HG03460 (cell line): ENCODE data around the gene IMPA2.
A peak's percentile ranks its signal among the peaks of the same experiment; 100 is the strongest.

Experiments used
- ATAC-seq: cut with Tn5 transposase; IDR thresholded peaks from one replicate; pipeline ENCODE4 v1.9.1; 2021; ENCODE audit not compliant: unreplicated experiment

Gene IMPA2

DNA sequence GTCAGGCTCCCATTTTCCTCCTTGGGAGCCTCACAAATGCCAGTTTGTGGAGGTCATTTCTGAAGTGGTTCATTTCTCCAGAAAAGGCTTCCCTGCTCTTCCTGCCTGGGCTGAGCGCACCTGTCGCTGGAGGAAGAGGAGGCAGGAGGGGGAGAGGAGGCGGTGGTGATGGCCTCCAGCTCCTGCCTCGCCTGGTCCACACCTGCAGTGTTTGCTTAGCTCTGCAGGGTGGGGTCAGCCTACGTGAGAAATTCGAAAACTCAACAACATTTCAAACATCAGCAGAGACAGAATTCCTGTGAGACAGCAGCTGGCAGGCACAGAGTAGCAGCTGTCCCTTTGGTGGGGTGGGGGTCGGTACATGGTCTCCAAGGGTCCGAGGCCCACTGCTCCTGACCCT is 7.9 kb downstream of the IMPA2 start:
- no peak for ATAC-seq

- ATAC-seq, result no peak
Measured at GRCh38 chr18:11989966-11990380, 8.7 kb downstream of the IMPA2 start.

DNA sequence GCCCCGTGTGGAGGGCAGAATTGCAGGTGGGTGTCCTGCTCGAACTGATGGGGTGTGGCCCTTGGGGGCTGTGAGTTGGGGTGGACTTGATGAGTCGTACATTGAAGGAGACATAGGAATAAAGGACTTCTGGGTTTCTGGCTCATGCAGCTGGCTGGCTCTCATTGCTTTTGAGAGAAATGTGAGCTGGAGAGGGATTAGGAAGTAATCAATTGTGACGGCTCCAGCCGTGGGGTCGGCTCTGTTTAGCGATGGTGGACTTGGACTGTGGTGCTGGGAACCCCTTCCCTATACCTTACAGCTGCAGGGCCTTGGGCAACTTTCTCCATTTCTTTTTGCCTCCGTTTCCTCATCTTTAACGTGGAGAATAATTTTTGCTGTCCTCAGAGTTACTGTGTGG is 9.2 kb downstream of the IMPA2 start:
- no peak for ATAC-seq

DNA sequence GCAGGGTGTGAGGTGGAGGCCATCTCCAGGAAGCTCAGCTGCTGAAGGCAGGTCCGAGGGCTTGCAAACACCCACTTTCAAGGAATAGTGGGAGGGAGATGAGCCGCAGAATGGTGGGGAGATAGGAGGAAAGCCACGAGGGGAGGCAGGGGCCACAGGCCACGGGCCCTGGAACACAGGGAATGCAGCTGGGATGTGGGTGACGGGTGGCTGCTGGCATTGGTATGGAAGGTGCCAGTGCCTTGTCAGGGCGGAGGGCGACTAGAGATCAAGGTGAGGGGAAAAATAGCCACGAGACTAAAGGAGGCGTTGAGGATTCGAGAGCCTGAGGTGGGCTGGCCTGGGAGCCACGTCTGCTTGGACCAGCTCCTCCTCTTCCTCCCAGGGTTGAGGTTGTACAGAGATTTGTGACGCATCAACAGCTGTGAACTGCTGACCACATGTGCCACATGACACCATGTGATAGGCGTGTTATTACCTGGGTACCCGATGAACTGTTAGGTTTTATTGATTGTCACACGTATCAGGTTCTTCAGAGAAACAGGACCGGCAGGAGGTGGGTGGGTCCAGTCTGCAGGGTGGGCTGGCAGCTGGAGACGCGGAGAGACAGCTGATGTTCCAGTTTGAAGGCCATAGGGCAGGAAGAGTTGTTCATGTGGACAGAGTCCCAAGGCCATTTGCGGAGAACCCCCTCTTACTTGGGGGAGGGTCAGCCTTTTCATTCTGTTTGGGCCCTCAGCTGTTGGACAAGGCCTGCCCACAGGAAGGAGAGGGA is 9.9 kb downstream of the IMPA2 start:
- ATAC-seq, result no peak

DNA sequence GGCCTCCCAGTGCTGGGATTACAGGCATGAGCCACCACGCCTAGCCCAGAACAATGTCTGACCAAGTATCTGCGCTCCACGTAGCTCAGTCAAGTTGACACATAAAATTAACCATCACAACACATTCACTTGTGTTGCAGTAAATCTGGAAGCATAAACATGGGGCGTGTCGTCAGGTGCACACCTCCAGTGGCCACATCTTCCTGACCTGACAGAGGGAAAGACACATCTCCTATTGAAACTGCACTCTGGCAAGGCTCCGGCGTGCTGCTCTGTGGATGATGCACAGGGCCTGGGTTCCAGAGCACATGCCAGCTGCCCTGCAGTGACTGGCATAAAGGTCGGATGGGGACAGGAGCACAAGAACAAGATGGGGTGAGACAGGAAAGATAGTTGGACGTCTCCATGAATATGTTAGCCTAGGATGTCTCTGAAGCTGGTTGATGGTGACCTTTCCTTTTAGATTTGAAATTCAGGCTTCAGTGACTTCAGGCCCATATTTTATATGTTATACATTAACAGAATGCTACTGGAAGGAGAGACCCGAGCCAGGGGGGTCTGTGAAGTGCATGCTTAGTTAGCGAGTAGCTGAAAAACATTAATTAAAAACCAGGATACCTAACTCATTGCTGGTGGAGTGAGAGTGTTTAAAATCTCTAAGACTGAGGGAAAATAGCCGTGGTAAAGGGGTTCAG is 10.9 kb downstream of the IMPA2 start:
- no peak for ATAC-seq

- ATAC-seq, result no peak
Measured at GRCh38 chr18:11993264-11993916, 12.1 kb downstream of the IMPA2 start.

DNA sequence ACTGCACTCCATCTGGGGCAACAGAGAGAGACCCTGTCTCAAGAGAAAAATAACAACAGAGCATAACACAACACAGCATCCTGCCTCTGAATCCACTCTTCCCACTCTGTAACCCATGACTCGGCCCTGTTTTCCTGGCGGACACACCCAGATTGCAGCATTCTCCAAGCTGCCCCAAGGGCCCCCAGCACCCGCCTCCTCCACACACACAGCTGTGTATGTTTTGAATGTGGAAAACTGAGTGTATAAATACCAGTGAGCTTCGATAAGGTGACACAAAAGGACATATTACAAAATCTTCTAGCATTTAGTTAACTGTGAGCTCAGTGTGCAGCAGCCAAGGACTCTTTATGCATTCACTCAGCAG is 13.0 kb downstream of the IMPA2 start:
- no peak for ATAC-seq

- no peak for ATAC-seq
Measured at GRCh38 chr18:11994703-11995444, 13.6 kb downstream of the IMPA2 start.

- peak; percentile 91 for ATAC-seq
Measured at GRCh38 chr18:11995445-11996189, 14.3 kb downstream of the IMPA2 start.

DNA sequence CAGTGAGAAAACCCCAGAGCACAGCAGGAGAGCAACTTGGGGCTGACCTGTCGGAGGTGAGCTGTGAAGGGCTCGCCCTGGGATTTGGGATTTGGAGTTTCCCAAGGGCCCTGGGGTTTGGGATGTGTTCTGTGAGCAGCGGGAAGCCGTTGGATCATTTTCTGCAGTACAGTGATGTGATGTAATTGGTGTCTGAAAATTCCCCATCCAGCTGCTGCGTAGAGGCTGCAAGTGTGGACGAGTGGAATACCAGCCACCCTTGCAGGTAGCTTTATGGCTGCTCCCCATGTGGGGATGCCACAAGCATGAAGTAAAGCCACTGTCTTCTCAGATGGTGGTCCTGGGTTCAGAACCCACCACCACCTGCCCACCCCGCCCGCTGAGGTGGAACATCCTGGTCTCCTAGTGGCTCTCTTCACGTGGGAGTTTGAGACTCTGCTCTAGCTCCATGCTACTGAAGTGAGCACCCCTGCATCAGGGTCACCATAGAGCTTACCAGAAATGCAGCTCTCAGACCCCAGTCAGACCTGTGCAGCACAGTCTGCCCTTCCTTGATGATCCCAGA is 15.0 kb downstream of the IMPA2 start:
- no peak for ATAC-seq

- ATAC-seq, result no peak
Measured at GRCh38 chr18:11996907-11997306, 15.6 kb downstream of the IMPA2 start.

- ATAC-seq, result no peak
Measured at GRCh38 chr18:11997466-11997865, 16.2 kb downstream of the IMPA2 start.

DNA sequence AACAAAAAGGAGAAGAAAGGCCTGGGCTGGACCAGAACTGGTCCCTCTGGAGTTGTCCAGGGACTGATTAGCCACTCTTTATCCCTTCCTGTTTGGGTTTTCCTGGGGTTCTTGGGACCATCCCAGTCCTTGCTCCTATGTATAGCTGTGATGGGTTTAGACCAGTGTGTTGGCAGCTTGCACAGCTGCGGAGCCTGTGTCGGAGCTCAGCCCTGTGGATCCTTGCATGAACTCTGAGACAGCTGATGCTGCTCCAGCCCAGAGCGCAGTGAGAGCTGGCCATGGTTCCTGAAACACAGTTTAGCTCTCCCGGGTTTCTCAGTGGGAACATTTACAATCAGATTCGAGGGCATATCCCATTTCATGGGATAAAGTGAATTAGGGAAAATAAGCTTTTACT is 16.9 kb downstream of the IMPA2 start:
- ATAC-seq, result no peak

DNA sequence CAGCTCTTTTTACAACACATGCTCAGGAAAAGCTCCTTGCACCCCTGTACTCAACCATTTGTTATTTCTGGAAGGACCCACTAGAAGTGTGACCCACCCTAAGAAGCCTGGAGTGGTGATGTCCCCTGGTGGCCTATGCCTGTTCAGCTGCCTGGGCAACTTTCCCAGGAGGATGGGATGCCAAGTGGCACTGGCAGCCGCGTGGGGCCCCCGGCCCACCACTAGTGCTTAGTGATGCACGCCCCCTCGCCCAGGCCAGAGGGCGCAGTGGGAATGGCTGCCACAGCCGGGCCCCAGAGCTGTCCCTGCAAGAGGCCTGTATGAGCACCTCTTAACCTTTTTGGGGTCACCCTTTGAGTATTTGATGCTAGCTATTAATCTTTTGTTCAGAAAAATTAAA is 18.1 kb downstream of the IMPA2 start:
- no peak for ATAC-seq

GRCh38 chr18:12000072-12000659 is 18.9 kb downstream of the IMPA2 start:
- ATAC-seq, result no peak

- ATAC-seq, result no peak
Measured at GRCh38 chr18:12001421-12001820, 20.1 kb downstream of the IMPA2 start.

- no peak for ATAC-seq
Measured at GRCh38 chr18:12003894-12004293, 22.6 kb downstream of the IMPA2 start.

GRCh38 chr18:12005538-12006487 is 24.5 kb downstream of the IMPA2 start:
- no peak for ATAC-seq

DNA sequence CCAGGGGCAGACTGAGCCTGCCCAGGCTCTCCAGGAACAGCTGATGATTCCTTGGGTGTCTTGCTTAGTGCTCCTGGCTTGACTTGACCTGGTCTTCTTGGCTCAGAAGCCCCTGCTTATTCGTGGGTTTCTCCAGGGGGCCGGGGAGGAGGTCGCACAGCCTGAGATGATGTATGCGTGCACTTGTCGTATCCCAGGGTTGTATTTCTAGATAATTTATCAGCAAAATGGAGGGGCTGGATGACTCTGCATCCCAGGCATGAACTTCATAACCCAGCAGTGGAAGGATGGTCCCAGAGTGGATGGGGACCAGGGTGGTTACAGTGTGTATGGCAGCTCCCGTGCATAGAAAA is 25.2 kb downstream of the IMPA2 start:
- ATAC-seq, result no peak
